GM18499 (cell line): Measurements from ENCODE around the gene MTF1.
"Not testable (repeated sequence)": the region's sequence is repeated elsewhere in the genome, so short reads cannot be mapped to it uniquely, and the experiment has no call there.

Experiments used
- ATAC-seq: cut with Tn5 transposase; IDR thresholded peaks from one replicate; pipeline ENCODE4 v1.9.1; 2021; ENCODE audit warnings: moderate number of reproducible peaks; ENCODE audit not compliant: insufficient read depth, unreplicated experiment

The MTF1 gene

GRCh38 chr1:37797750-37798345, 61.5 kb downstream of the MTF1 start:
- no peak for ATAC-seq

GRCh38 chr1:37795340-37796125, 63.9 kb downstream of the MTF1 start:
- ATAC-seq: no peak

- ATAC-seq: no peak
Measured at GRCh38 chr1:37794372-37795339, 64.7 kb downstream of the MTF1 start.

GRCh38 chr1:37793773-37794371, 65.5 kb downstream of the MTF1 start, which contains the start of gene MANEAL:
Gene MANEAL, plus strand, starts transcription at chr1:37793847. Its CDS starts 336 bp downstream, at chr1:37794183.
- ATAC-seq: no peak

DNA sequence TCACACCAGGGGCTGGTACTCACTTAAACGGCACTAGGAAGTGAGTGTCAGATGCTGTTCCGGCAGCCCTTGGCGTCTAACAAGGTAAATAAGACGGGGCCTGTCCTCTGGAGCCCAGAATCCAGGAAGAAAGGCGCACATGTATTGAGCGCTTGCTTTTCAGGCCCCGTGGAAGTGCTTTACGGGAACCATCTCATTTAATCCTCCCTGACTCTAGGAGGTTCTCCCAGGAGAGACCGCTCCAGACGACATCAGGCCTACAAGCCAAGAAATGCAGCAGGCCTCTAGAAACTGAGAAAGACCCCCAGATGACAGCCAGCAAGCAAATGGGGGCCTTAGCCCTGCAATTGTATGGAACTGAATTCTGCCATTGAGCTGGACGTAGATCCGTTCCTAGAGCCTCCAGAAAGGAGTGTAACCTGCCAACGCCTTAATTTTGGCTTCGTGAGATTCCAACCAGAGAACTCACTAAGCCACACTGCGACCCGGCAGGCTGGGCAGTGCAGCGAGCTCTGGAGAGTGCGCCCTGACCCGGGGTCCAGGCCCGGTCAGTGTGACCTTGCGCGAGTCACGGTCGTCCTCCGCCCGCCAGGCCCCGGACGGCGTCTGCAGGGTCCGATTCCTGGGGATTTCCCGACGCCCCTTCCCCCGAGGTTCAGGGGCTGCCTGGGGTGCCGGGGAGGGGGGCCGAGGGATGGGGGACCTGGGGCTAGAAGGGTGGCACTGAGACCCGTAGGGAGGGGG, 66.3 kb downstream of the MTF1 start:
- ATAC-seq: no peak

DNA sequence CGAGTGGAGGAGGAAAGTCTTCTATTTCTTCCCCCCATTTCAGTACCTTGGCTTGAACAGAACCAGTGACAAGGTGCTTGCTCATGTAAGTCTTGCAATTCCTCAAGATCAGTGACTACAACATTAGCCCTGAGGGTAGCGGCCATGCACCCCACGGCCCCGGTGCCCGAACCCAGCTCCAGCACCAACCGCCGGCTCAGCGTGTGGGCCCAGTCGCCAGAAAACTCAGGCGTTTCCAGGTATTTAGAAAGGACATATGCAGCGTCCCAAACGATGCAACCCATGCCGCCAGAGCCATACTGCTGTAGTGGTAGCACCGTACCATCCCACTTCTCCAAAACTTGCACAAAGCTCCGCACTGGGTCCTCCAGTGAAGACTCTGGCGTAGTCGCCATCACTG, 76.9 kb downstream of the MTF1 start:
- no peak for ATAC-seq

GRCh38 chr1:37778654-37779053, 80.7 kb downstream of the MTF1 start:
- no peak for ATAC-seq

DNA sequence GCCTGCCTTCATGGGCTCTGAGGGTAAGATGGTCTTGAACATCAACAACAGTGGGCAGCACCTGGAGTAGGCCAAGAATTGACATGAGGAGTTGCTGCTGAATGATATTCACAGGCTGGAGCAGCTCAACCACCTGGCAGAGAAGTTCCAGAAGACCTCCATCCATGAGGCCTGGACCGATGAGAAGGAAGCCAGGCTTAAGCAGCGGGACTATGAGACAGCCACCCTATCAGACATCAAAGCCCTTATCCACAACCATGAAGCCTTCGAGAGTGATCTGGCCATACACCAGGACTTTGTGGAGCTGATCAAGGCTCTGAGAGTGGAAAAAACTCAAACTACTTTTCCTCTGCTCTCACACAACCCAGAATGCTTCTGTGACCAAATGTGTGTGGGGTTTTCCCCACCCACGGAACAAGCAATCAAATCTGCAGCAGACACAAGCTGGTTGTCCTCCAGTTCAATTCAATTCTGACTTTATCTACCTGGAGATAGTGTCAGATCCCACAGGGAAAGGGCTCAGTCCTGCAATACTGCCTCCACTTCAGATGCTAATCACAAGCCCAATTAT, 82.4 kb downstream of the MTF1 start:
- ATAC-seq: no peak

- not testable (repeated sequence) for ATAC-seq
Measured at GRCh38 chr1:37771440-37771839, 88.0 kb downstream of the MTF1 start.

DNA sequence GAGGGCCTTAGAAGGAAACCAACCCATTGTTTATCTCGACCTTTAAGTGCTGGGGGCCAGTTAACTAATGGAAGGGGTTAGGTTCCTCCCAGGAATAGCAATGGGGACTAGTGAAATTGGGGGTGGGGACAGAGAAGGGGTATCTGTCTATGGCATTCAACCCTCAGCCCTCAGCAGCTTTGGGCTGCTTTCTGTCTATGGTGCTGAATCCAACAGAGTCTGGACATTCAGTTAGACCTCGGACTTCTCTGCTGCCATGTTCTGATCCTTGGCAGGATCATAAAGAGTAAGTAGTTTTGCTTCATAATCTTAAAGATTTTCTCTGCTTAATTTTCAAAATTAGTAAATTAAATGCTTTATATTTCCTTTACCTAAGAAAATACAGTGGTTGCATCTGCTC, 91.9 kb downstream of the MTF1 start:
- ATAC-seq: no peak

DNA sequence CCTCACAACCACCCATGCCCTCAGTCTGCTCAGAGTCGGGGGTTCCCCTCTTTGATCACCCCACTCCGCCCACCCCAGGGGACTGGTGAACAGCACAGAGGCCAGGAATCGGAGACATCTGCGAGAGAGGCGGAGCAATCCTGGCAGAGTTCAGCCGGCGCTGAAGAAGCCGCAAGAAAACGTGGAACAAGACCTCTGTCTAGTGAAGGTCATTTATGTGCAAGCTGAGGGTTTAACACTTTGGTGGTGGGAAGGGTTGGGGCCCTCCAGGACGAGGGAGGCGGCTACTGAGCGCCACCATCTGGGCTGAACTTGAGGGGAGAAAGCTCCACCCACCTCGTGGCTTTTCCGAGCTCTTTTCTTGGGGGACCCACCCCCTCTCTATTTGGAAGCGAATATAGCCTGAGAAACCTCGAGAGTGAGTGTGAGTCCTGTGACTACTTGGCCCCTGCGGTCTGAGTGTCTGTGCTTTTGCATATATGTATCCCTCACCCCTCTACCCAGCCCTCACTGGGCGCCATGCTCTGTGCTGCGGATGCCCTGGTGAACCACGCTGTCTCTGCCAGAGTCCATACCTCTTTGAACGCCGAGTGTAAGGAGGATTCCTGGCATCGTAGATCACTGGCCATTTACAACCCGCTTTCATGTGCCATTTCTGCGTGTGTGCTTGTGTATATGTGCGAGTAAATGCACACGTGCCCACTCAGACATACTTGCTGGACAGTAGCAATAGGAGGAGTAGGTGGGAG, 93.3 kb downstream of the MTF1 start:
- ATAC-seq: no peak

DNA sequence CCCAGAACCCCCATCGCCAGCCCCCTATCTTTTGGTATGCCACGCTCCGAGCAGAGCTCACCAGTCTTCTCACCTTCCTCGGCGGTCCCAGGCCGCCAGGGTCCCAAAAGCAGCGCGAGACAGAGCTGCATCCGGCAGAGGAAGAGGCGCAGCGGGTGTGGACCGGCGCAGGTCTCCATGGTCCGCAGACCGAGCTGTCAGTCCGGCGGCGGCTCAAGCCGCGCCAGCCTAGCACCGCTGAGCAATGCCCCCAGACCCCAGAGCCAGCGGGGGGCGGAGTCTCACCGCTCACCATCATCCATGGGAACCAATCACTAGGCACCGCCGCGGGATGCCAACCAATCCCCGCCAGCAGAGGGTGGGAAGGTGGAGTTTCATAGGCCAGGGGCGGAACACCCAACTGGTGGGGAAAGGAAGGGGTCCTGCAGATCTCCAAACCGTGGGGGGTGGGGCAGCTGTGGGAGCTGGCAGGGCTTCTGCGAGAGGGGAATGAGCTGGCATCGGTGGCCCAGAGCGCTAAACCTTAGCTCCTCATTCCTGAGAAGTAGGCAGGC, 94.4 kb downstream of the MTF1 start, which contains the start of gene EPHA10:
Gene EPHA10 (minus strand): TSS at position 233 of the 554 bp plus-strand sequence. CDS start 54 bp downstream, at position 179.
- no peak for ATAC-seq

DNA sequence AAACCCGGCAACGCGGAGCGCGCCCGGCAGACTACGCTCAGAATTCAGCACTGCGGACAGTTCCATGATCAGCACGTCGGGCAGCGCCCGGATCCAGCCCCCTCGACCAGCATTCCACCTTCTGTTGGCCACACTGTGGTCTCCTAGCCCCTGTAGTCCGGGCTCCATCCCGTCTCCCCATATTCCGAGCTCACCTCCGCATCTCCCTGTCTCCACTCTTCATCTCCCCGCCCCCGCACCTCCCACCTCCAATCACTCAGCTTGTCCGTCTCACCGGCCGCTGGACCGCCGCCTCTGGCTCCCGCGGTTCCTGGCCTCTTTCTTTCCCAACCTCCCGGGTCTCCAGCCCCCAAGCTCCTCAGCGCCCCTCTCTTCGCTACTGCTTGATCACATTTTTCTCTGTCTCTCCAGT, 95.0 kb downstream of the MTF1 start:
- no peak for ATAC-seq

DNA sequence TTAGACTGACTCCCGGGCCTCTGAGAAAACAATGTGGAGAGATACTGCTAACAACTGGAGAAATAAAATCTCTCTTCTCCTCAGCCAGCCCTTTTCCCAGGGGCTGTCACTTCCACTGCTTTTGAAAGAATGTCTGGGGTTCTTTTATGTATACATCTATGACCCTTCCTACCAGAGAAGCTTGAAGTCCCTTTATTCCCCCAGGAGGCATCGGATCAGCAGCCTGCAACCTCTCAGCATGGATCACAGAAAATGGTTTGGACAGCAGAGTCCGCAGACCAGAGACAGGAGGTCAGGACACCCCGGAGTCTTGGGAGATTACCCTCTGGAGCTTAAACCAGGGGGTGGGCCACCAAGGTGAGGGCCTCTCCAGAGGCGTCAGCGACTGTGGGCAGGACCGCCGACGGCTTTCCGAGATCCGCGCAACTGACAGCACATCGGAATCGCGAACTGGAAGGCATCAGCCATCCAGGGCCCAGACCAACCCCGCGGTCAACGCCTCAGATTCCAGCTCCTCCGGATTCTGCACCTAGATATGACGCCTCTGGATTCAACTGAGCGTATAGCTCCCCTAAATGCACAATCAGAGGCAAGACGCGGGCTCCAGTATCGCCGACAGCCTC, 95.5 kb downstream of the MTF1 start:
- ATAC-seq: no peak

- ATAC-seq: no peak
Measured at GRCh38 chr1:37762516-37762915, 96.9 kb downstream of the MTF1 start.

- ATAC-seq: no peak
Measured at GRCh38 chr1:37761416-37762095, 97.8 kb downstream of the MTF1 start.
